Keratinocyte (primary cell): ENCODE results near the gene ADGRL3. TPM values are rescaled to one million over a fixed set of nuclear protein-coding genes. Genes with fewer than 3 reads are reported as not detected.

Experiments used
- DNase-seq: peaks from one replicate; pipeline ENCODE4 v3.0.0-alpha.2; 2011; ENCODE audit warnings: low read depth, missing footprints, low spot score
- FAIRE-seq: peaks from 2 replicates; lab custom pipeline; 2011; peaks lifted over from hg19 to GRCh38; lab: Jason Lieb, UNC
- H2AFZ ChIP-seq: 2 replicates; pipeline ENCODE4 v1.6.0; 2012; ENCODE audit warnings: low read length, control low read depth, inconsistent platforms; ENCODE audit not compliant: control insufficient read depth
- H3K27ac ChIP-seq: 2 replicates; pipeline ENCODE4 v1.5.1; 2011; ENCODE audit warnings: low read length; ENCODE audit not compliant: control insufficient read depth, insufficient read depth
- H3K27me3 ChIP-seq: 3 replicates; pipeline ENCODE4 v1.6.0; 2011; ENCODE audit warnings: low read length; ENCODE audit not compliant: control insufficient read depth, insufficient read depth; ENCODE audit errors: extremely low read depth
- H3K36me3 ChIP-seq, 2 experiments: 2 replicates in 1 of 2; 3 replicates in 1 of 2; pipeline ENCODE4 v1.5.1; 2011; ENCODE audit warnings: low read length in 2 of 2, mild to moderate bottlenecking in 1 of 2; ENCODE audit not compliant: control insufficient read depth in 2 of 2, insufficient read depth in 2 of 2; ENCODE audit errors: extremely low read depth in 1 of 2
- H3K4me1 ChIP-seq: 3 replicates; pipeline ENCODE4 v1.5.1; 2011; ENCODE audit warnings: low read length; ENCODE audit not compliant: control insufficient read depth, insufficient read depth; ENCODE audit errors: extremely low read depth
- H3K4me2 ChIP-seq: 3 replicates; pipeline ENCODE4 v1.6.0; 2011; ENCODE audit warnings: low read depth, low read length; ENCODE audit not compliant: control insufficient read depth, insufficient read depth; ENCODE audit errors: extremely low read depth
- H3K4me3 ChIP-seq, 3 experiments: fragments of 200-600 bp in 1 of 3; sonication (generic) in 1 of 3; 2 replicates in 2 of 3; 3 replicates in 1 of 3; pipeline ENCODE4 v1.5.1; 2011 to 2016; ENCODE audit warnings: low read length in 3 of 3, mild to moderate bottlenecking in 3 of 3, control low read depth in 2 of 3, inconsistent platforms in 1 of 3, low read depth in 1 of 3, mixed read lengths in 1 of 3, mixed run types in 1 of 3, moderate library complexity in 1 of 3; ENCODE audit not compliant: control insufficient read depth in 2 of 3, insufficient read depth in 2 of 3; ENCODE audit errors: extremely low read depth in 1 of 3
- H3K79me2 ChIP-seq: 2 replicates; pipeline ENCODE4 v1.6.0; 2012; ENCODE audit warnings: low read length; ENCODE audit not compliant: control insufficient read depth, insufficient read depth
- H3K9ac ChIP-seq: 3 replicates; pipeline ENCODE4 v1.6.0; 2011; ENCODE audit warnings: low read length; ENCODE audit not compliant: control insufficient read depth, insufficient read depth; ENCODE audit errors: extremely low read depth
- H3K9me1 ChIP-seq: 3 replicates; pipeline ENCODE4 v1.6.0; 2011; ENCODE audit warnings: low read length; ENCODE audit not compliant: control insufficient read depth, insufficient read depth; ENCODE audit errors: extremely low read depth
- H3K9me3 ChIP-seq: 2 replicates; pipeline ENCODE4 v1.5.1; 2012; ENCODE audit warnings: low read depth, low read length; ENCODE audit not compliant: control insufficient read depth
- H4K20me1 ChIP-seq: 3 replicates; pipeline ENCODE4 v1.6.0; 2011; ENCODE audit warnings: low read length; ENCODE audit not compliant: control insufficient read depth, insufficient read depth; ENCODE audit errors: extremely low read depth
- CTCF ChIP-seq, 3 experiments: IDR thresholded peaks in 1 of 3; conservative IDR thresholded peaks in 1 of 3; optimal IDR thresholded peaks in 1 of 3; 2 replicates in 2 of 3; 3 replicates in 1 of 3; pipeline versions ENCODE3 to v1.5.1; 2011; ENCODE audit warnings: low read length in 3 of 3, mild to moderate bottlenecking in 3 of 3, moderate library complexity in 2 of 3, control low read depth in 1 of 3, inconsistent platforms in 1 of 3; ENCODE audit not compliant: insufficient read depth in 2 of 3; ENCODE audit errors: extremely low read depth in 1 of 3
- EZH2 ChIP-seq: IDR thresholded peaks from one replicate; pipeline ENCODE4 v1.6.1; 2012; ENCODE audit warnings: inconsistent platforms, mild to moderate bottlenecking, low read length, moderate library complexity
- dilution Hi-C: fragments of 300-500 bp; cut with MboI; formaldehyde crosslinking; loops from one replicate; pipeline ENCODE4 v1.7.0; 2020; ENCODE audit warnings: low sequenced_read_pairs; ENCODE audit not compliant: extremely low pct_ligation_motif_present
- polyA plus RNA-seq, 5 experiments: library from polyadenylated mRNA; depleted of rRNA in 3 of 5; stranded (reverse) in 3 of 5; stranded (forward) in 1 of 5; unstranded in 1 of 5; fragments of >200 nt; gene quantifications; 1 replicate in 1 of 5; 2 replicates in 3 of 5; 3 replicates in 1 of 5; pipeline versions ENCODE4 v1.2.1 to v1.2.3, GENCODE V29; 2011 to 2012; ENCODE audit warnings: missing spikeins in 2 of 5, low read depth in 1 of 5, low replicate concordance in 1 of 5

The ADGRL3 gene
- polyA plus RNA-seq, 1 donor (not counting 4 experiments of a cell fraction or from before 2014, with no cell fraction given), result 0.18 TPM

- H3K4me2 ChIP-seq, result no peak overlapping the region
- no peak overlapping the region for H3K4me3 ChIP-seq
- no peaks in the 10 kb centered on the region for H3K9me1 ChIP-seq
- no peaks in the 10 kb centered on the region for H4K20me1 ChIP-seq
- no peaks in the 10 kb centered on the region for H3K79me2 ChIP-seq
- TF ChIP-seq EZH2, result no peak
- TF ChIP-seq CTCF (optimal IDR thresholded peaks at IDR 0.05 in 1 of 3, IDR thresholded peaks at IDR 0.05 in 1 of 3, conservative IDR thresholded peaks at IDR 0.05 in 1 of 3; ENCODE audit: extremely low read depth in 1 of 3, insufficient read depth in 2 of 3, low read length in 3 of 3), result no peak
- no peak overlapping the region for H3K27ac ChIP-seq
- no peaks in the 10 kb centered on the region for H3K9me3 ChIP-seq
- H3K27me3 ChIP-seq, result no peaks in the 10 kb centered on the region
- no peak overlapping the region for H3K9ac ChIP-seq
- H2AFZ ChIP-seq, result no peak overlapping the region
- dilution Hi-C loops, result no loop called here
- no peaks in the 10 kb centered on the region for H3K36me3 ChIP-seq
- no peak for FAIRE-seq
- no peak for DNase-seq
- H3K4me1 ChIP-seq, result no peaks in the 10 kb centered on the region
These were observed 851.2 kb downstream of the ADGRL3 start for GRCh38 chr4:62051332-62051731.

- Histone ChIP-seq H3K27ac (no peak overlapping the region), H3K9me3 (no peaks in the 10 kb centered on the region), H3K9me1 (no peaks in the 10 kb centered on the region), H3K79me2 (no peaks in the 10 kb centered on the region), H3K36me3 (no peaks in the 10 kb centered on the region), H4K20me1 (no peaks in the 10 kb centered on the region), H2AFZ (no peak overlapping the region), H3K4me1 (no peaks in the 10 kb centered on the region), H3K27me3 (no peaks in the 10 kb centered on the region), H3K9ac (no peak overlapping the region), H3K4me2 (no peak overlapping the region), H3K4me3 (no peak overlapping the region)
- DNase-seq, result no peak
- TF ChIP-seq CTCF (optimal IDR thresholded peaks at IDR 0.05 in 1 of 3, IDR thresholded peaks at IDR 0.05 in 1 of 3, conservative IDR thresholded peaks at IDR 0.05 in 1 of 3; ENCODE audit: extremely low read depth in 1 of 3, insufficient read depth in 2 of 3, low read length in 3 of 3) (no peak), EZH2 (no peak)
- FAIRE-seq, result no peak
- dilution Hi-C loops, result no loop called here
These were observed 853.8 kb downstream of the ADGRL3 start for GRCh38 chr4:62053974-62054373.
